GM18507 (cell line): ENCODE data around the gene KCNG2.
"Not testable (repeated sequence)": the region's sequence is repeated elsewhere in the genome, so short reads cannot be mapped to it uniquely, and the experiment has no call there.

ENCODE experiments used
- DNase-seq: peaks from one replicate; pipeline ENCODE4 v3.0.0; 2011; ENCODE audit warnings: low read depth; ENCODE audit not compliant: insufficient read length; ENCODE audit errors: extremely low spot score
- FAIRE-seq: peaks from 2 replicates; lab custom pipeline; 2011; peaks lifted over from hg19 to GRCh38; lab: Jason Lieb, UNC

Gene KCNG2, protein sequence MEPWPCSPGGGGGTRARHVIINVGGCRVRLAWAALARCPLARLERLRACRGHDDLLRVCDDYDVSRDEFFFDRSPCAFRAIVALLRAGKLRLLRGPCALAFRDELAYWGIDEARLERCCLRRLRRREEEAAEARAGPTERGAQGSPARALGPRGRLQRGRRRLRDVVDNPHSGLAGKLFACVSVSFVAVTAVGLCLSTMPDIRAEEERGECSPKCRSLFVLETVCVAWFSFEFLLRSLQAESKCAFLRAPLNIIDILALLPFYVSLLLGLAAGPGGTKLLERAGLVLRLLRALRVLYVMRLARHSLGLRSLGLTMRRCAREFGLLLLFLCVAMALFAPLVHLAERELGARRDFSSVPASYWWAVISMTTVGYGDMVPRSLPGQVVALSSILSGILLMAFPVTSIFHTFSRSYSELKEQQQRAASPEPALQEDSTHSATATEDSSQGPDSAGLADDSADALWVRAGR

DNA sequence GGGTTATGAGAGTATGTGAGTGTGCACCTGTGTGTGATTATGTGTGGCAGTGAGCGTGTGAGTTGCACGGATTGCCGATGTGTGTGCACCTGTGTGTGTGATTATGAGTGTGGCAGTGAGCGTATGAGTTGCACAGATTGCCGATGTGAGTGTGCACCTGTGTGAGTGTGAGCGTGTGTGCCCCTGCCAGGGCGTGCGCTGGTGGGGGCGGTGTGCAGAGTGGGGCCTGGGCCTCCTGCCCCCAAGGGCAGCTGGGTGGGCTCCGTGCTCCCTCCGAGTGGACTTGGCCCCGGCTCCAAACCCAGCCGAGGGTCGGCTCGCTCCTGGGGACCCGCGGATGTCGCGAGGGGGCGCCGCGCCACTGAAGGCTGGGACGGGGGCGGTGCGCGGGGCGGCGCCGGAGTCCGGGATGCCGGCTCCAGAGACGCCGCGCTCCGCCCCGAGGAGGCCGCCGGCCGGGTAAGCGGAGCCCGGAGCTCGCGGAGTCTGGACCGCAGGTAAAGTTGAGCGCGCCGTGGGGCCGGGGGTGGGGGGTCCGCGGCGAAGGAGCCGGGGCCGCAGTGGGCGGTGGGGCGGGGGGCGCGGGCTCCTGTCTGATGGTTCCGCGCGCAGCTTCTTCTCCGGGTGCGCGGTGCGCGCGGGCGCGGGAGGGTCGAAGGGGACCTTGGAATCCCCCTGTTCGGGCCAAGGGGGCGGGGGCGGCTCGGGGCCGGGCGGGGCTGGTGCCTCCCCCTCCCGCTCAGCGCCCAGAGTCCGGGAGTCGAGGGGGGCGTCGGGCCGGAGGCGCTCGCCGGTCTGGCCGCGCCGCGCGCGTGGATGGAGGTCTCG is at the start of gene KCNG2:
Gene KCNG2, plus strand, starts transcription at position 421 of the 828 bp plus-strand sequence. CDS start 65,730 bp downstream, outside the sequence.
- DNase-seq (no peak), FAIRE-seq (no peak)

DNA sequence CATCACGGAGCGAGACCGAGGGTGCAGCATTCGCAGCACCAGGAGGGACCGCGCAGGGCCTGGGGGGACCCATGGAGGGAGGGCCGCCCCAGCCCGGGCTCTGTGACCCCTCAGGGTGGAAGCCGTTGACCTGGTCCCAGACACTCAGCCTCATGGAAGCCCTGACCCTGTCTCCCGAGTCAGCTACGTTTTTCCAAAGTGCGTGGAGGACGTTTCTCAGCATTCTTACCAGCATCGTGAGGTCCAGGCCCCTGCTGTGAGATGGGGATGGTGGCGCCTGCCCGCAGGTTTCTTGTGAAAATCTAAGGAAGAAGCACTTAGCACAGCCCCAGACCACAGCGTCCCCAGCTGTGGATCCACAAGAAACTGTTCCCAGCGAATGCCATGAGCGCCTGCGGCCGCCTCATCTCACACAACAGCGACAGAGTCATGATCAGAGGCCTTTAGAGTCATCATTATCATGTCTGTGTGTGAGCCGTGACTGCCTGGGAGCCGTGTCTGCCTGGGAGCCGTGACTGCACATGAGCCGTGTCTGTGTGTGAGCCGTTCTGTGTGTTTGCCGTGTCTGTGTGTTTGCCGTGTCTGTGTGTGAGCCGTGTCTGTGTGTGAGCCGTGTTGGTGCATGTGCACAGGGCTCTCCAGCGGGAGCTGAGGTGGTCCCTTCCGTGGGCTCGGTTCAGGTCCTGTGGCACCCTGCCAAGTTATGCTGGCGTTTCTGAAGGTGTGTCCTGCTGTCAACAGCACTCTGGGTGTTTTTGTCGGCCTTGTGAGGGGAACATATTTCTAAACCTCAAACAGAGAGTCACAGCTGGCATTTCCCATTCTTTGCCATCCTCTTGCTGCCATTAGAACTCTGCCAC is 49.2 kb upstream of the KCNG2 start:
- FAIRE-seq = no peak
- DNase-seq = no peak

DNA sequence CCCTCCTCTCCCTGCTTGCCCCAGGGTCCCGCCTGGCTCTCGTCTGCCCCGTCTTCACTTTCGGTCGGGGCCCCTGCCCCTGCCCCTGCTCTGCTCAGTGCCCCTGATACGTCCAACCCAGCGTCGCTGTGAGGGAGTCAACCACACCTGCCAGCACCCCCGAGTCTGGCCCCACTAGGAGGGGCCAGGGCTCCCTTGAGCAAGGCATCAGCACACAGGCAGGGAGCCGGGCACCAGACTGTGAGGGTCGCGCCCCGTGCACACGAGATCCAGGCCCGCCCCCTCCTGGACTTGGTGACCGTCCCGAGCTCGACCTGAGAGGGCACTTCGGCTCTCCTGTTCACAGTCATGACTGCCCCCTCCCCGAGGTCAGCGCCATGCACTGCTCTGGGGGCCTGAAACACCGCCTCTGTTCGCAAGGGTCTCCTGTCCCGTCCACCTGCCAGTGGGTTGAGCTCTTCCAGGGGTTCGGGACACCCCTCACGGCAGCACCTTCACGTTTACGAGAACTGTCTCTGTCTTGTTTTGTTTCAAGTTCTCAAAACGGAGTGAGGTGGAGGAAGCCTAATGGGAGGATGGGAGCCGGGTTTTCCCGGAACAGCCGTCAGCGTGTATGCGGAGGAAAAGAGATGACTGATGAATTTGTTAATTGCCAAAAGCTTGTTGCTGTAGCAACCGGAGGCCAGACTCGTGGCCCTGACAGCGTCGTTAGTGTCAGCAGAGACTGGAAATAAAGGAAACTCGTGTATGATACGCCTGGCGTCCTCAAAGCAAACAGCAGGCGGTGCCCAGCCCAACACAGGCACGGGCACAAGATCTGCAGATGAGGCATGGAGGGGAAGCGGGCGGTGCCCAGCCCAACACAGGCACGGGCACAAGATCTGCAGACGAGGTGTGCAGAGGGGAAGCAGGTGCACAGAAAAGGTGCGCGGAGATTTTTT is 48.2 kb upstream of the KCNG2 start:
- FAIRE-seq (no peak), DNase-seq (no peak)

DNA sequence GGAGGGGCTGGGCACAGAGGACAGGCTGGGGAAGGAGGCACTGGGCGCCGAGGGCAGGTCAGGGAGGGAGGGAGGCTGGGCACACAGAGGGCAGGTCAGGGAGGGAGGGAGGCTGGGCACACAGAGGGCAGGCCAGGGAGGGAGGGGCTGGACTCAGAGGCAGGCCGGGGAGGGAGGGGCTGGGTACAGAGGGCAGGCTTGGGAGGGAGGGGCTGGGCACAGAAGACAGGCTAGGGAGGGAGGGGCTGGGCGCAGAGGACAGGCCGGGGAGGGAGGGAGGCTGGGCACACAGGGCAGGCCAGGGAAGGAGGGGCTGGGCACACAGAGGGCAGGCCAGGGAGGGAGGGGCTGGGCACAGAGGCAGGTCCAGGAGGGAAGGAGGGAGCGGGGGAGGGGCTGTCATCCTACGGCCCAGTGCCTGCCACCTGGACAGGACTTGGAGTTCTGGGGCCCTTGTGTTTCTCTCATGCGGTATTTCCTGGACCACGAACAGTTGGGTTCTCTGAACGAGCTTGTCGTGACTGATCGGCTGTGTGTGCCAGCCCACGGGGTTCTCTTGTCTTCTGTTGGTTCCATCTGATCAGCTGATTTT is 46.7 kb upstream of the KCNG2 start:
- no peak for FAIRE-seq
- no peak for DNase-seq

DNA sequence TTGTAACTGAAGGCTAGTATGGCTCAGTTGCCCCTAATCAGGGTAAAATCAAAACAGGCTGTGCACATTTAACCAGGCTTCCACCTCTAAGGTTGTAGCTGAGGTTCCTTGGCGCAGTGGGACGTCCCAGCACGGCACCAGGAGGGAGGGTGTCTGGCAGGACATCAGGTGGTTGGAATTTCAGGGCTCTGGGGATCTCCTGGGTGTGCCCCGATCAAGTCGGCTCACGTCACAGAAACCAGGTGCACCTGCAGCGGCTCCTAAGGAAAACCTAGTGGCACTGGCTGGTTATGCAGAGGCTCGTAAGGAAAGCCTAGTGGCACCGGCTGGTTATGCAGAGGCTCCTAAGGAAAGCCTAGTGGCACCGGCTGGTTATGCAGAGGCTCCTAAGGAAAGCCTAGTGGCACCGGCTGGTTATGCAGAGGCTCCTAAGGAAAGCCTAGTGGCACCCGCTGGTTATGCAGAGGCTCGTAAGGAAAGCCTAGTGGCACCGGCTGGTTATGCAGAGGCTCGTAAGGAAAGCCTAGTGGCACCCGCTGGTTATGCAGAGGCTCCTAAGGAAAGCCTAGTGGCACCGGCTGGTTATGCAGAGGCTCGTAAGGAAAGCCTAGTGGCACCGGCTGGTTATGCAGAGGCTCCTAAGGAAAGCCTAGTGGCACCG is 45.7 kb upstream of the KCNG2 start:
- DNase-seq, FAIRE-seq: not testable (repeated sequence)

DNA sequence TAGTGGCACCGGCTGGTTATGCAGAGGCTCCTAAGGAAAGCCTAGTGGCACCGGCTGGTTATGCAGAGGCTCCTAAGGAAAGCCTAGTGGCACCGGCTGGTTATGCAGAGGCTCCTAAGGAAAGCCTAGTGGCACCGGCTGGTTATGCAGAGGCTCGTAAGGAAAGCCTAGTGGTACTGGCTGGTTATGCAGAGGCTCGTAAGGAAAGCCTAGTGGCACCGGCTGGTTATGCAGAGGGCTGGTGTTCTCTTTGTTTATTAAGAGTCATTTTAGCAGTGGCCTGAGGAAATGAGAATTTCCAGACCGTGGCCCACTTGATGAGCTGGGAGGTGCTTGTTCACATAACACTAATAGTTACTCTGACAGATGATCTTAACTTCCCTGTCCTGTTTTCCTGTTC is 44.8 kb upstream of the KCNG2 start:
- DNase-seq, FAIRE-seq: not testable (repeated sequence)

DNA sequence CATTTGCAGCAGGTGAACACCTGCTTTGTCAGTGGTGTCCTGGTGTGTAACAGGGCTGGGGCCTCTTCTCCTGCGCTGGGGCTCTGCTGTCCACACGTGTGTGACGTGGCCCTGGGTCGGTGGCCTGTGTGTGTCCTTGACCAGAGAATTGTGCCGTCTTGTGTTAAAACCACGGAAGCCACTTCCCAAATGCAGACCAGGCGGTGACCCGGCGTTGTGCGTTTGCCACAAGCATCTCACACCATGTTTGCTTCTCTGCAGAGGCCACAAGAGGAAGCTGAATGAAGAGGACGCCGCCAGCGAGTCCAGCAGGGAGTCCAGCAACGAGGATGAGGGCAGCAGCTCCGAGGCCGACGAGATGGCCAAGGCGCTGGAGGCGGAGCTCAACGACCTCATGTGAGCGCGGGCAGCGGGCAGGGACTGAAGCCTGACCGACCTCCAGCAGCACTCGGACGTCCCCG is 44.3 kb upstream of the KCNG2 start:
- FAIRE-seq (no peak), DNase-seq (no peak)

DNA sequence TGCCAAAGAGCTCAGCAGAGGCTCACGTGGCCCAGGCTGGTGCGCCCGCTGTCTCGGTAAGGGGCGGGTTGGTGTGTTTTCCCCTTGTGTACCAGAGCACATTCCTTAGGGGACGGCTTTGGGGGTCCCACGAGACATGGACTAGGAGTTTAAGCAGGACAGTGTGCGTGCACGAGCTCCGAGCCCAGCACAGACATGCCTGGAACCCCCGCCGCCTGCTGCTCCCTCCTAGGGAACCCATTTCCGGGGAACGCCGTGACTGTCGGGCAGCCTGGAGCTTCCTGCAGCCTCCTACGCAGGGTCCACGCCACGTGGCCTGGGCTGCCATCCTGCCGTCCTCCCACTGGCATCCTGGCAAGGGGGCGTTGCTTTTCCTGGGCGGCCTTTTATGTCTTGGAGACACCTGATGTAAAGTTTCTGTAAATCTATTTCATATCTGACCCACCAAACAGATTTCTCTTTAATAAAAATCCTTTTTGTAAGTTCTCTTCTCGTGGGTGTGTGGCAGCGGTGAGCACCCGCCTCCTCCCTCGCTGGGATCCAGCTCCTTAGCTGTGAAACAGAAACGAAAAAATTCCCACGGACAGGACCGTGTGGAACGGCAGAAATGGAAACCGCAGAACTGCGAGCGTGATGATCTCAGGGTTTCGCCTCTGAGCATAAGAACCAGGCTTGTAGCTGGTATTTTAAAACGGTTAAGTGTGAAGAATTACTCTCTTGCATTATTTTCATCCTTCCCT is 43.5 kb upstream of the KCNG2 start:
- no peak for DNase-seq
- FAIRE-seq = no peak

DNA sequence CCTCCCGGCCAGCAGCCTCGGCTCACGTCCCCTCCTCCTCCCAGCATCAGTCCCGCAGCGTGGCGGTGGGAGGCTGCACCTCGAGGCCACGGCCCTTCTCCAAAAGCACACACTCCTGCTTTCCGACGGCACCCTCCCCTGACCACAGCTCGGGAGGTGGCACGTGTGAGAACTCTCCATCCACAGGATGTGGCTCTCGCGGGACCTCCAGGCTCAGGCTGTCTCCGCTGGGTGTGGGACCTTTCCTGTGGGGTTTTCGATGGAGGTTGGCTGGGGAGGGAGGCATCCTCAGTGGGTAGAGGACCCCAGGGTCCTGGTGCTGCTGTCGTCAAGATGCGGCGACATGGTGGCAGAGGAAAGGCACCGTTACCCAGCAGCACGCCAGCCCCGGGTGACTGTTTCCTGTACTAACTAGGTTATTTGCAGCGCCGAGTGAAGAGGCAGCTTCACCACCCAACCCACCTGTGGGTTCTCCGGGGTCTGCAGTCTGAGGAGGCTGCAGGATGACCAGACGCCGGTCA is 42.8 kb upstream of the KCNG2 start:
- FAIRE-seq = no peak

DNA sequence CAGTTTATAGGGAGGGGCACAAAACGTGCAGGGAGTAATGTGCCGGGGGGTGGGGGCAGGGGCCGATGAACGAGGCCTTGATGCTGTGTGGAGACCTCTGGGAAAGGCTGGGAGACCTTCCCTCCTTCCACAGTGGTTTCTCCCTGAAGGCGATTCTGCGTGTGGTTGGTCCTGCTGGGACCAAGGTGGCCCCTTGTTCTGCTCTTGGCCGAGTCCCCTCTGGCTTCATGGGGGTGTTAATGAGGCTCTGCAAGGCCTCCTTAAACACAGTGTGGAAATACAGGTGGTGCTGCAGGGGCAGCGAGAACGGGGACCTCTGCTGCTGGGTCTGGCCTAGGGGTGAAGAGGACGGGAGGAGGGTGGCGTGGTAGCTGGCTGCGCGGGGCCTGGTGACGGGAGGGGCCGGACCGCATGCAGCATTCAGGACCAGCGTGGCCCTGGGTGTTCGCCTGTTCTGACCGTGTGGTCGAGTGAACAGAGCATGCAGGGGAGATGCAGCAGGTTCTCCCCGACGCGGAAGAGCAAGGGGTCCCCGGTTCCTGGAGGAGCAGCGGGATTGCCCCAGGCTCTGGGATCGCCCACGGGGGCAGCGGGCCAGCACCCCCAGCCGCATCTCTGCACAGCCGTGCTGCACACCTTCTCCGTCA is 42.1 kb upstream of the KCNG2 start:
- DNase-seq (no peak), FAIRE-seq (no peak)

More for the DNA sequence above, 42.8 kb upstream of the KCNG2 start:
- no peak for DNase-seq

DNA sequence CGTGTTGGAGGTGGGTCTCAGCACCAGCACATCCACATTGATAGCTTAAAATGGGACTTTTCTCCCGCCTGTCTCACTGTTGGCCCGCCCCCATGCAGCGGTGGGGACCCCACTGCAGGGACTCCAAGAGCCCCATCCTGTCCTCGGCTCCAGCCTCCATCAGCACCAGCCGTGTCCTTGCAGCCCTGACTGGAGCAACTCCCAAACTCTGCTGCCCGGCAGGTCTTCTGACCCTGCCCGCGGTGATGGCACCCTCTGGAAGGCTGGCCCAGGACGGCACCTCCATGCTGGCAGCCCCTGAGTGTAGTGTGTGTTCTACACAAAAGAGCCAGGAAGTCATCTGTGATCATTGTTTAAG is 41.6 kb upstream of the KCNG2 start:
- DNase-seq = no peak
- FAIRE-seq = no peak

DNA sequence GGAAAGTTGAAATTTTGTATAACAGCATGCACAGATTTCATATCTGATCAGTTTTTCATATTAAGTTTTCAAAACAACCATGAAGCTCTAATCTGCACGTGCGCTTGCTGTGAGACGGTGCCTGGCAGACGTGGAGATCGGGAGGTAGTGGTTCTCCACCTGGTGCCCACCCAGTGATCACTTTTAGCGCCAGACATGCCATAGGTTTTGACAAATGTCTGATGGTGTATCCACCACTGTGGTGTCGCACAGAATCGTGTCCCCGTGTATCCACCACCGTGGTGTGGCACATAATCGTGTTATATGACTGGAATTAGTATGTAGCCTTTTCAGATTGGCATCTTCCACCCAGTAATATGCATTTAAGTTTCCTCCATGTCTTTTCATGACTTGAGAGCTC is 40.9 kb upstream of the KCNG2 start:
- DNase-seq (no peak), FAIRE-seq (no peak)

DNA sequence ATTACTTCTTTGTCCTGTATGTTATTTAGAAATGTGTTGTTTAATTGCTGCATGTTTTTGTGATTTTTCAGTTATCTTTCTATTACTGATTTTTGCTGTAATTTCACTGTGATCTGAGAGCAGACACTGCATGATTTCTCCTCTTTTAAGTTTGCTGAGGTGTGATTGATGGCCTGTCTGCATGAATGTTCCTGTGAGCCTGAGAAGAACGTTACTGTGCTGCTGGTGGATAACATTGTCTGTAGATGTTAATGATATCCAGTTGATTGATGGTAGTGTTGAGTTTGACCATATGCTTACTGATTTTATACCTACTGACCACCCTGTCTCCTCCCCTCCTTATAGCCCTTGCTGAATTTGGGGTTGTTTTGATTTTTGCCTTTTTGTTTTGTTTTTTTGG is 37.4 kb upstream of the KCNG2 start:
- FAIRE-seq (no peak), DNase-seq (no peak)

DNA sequence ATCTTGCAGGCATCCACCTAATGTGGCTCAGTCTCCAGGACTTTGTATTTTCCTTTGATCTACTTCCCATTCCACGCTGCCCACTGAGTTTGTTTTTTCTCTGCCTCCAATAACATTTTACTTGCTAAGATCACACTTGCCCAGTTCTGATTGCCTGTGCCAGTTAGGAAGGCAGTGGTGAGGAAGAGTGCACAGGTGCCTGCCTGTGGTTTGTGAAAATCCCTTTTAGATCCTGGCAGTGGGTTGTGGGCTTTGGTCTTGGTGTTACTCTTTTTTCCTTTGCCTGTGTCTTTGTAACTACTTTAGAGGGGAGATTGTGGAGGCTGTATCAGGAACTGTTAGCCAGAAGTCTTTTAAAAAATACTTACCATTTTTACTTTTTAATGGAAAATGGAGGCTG is 36.9 kb upstream of the KCNG2 start:
- DNase-seq = no peak
- FAIRE-seq = no peak

DNA sequence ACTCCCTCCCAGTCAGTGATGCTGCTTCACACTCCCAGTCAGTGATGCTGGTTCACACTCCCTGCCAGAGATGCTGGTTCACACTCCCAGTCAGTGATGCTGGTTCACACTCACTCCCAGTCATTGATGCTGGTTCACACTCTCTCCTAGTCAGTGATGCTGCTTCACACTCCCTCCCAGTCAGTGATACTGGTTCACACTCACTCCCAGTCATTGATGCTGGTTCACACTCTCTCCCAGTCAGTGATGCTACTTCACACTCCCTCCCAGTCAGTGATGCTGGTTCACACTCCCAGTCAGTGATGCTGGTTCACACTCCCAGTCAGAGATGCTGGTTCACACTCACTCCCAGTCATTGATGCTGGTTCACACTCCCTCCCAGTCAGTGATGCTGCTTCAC is 34.3 kb upstream of the KCNG2 start:
- FAIRE-seq = no peak
- DNase-seq = no peak

DNA sequence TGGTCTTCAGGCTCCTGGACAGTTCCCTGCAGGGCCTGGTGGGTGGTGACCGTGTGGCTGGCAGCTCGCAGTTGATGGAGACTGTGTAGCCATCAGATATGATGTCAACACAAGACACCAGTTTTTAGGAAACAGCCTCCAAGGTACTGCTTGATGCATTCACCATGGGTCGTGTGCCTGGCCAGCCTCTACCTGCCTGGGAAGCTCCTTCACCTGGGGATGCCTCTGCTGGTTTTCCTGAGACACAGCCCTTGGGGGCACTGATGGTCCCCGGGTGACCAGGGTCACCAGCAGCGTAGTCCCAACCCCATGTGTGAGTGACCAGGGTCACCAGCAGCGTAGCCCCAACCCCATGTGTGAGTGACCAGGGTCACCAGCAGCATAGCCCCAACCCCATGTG is 33.6 kb upstream of the KCNG2 start:
- FAIRE-seq (no peak), DNase-seq (no peak)
